GM12878 (cell line): ENCODE data around the gene NRIP3. TPM values are rescaled to one million over a fixed set of nuclear protein-coding genes. Genes with fewer than 3 reads are reported as not detected.

Experiments used
- ATAC-seq: fragments of 200-7000 bp; cut with Tn5 transposase; 3 replicates; pipeline ENCODE4 v1.9.1; 2020; ENCODE audit warnings: mild to moderate bottlenecking, moderate library complexity
- BruUV-seq: library from RNA; stranded (reverse); fragments of 400-500 nt; replicated peaks from 2 replicates; lab custom pipeline; 2021; lab: Mats Ljungman, UMichigan
- CTCF ChIA-PET: fragments of 300-600 bp; sonication (Branson Sonifier 250); formaldehyde crosslinking; extraction: SDS; loops from one replicate; lab custom pipeline; 2021; ENCODE audit warnings: inconsistent platforms; lab: Yijun Ruan, JAX
- POLR2A ChIA-PET: fragments of 350-600 bp; formaldehyde crosslinking; extraction: SDS; loops from one replicate; lab custom pipeline; 2021; ENCODE audit warnings: inconsistent platforms; lab: Charles Lee
- RAD21 ChIA-PET: fragments of 300-600 bp; sonication (Branson Sonifier 250); formaldehyde crosslinking; loops from one replicate; lab custom pipeline; 2023; ENCODE audit warnings: antibody characterized with exemption; ENCODE audit not compliant: unreplicated experiment; lab: Charles Lee
- SMC1A ChIA-PET: fragments of 300-600 bp; sonication (Branson Sonifier 250); formaldehyde crosslinking; loops from one replicate; lab custom pipeline; 2023; ENCODE audit not compliant: unreplicated experiment, uncharacterized antibody; lab: Charles Lee
- DNase-seq: peaks from one replicate; pipeline ENCODE4 v3.0.0-alpha.2; 2011; ENCODE audit warnings: low read depth, low spot score
- FAIRE-seq: peaks from 3 replicates; lab custom pipeline; 2011; peaks lifted over from hg19 to GRCh38; lab: Jason Lieb, UNC
- H2AFZ ChIP-seq: 2 replicates; pipeline ENCODE4 v1.6.0; 2011; ENCODE audit warnings: low read depth, low read length, control low read depth; ENCODE audit not compliant: control insufficient read depth
- H3K27ac ChIP-seq: 2 replicates; pipeline ENCODE4 v1.5.1; 2011; ENCODE audit warnings: control low read depth; ENCODE audit not compliant: control insufficient read depth, insufficient read depth
- H3K27me3 ChIP-seq, 2 experiments: replicated peaks in 1 of 2; 2 replicates each; pipeline versions ENCODE4 v1.6.0 to v1.6.1; 2011; ENCODE audit warnings: low read length in 1 of 2; ENCODE audit not compliant: control insufficient read depth in 2 of 2, insufficient read depth in 2 of 2
- H3K36me3 ChIP-seq, 2 experiments: 2 replicates each; pipeline ENCODE4 v1.5.1; 2011; ENCODE audit warnings: low read length in 1 of 2; ENCODE audit not compliant: control insufficient read depth in 2 of 2, insufficient read depth in 2 of 2
- H3K4me1 ChIP-seq: 2 replicates; pipeline ENCODE4 v1.6.1; 2011; ENCODE audit warnings: mild to moderate bottlenecking, low read length, moderate library complexity, mixed read lengths; ENCODE audit not compliant: control insufficient read depth, insufficient read depth
- H3K4me2 ChIP-seq: 2 replicates; pipeline ENCODE4 v1.6.0; 2011; ENCODE audit warnings: control low read depth; ENCODE audit not compliant: control insufficient read depth, insufficient read depth
- H3K4me3 ChIP-seq: fragments of 200-600 bp; sonication (generic); 2 replicates; pipeline ENCODE4 v1.5.1; 2016
- H3K79me2 ChIP-seq: 2 replicates; pipeline ENCODE4 v1.6.0; 2011; ENCODE audit warnings: low read length; ENCODE audit not compliant: control insufficient read depth, insufficient read depth
- H3K9ac ChIP-seq: 2 replicates; pipeline ENCODE4 v1.8.0; 2011; ENCODE audit warnings: low read length, control low read depth, mixed read lengths; ENCODE audit not compliant: control insufficient read depth, insufficient read depth
- H3K9me3 ChIP-seq: replicated peaks from 3 replicates; pipeline ENCODE4 v1.5.1; 2011; ENCODE audit warnings: mild to moderate bottlenecking, low read length; ENCODE audit not compliant: control insufficient read depth, insufficient read depth
- H4K20me1 ChIP-seq: 2 replicates; pipeline ENCODE4 v1.6.0; 2011; ENCODE audit not compliant: control insufficient read depth, insufficient read depth
- BMI1 ChIP-seq: fragments of 450-650 bp; IDR thresholded peaks from 2 replicates; pipeline ENCODE4 v1.6.1; 2016; ENCODE audit warnings: mild to moderate bottlenecking, moderate library complexity, borderline replicate concordance
- CBX3 ChIP-seq: fragments of 200-600 bp; sonication (generic); IDR thresholded peaks from 2 replicates; pipeline ENCODE4 v1.6.1; 2016; ENCODE audit warnings: low read depth, borderline replicate concordance
- DPF2 ChIP-seq: fragments of 450-650 bp; IDR thresholded peaks from 2 replicates; pipeline ENCODE4 v1.6.1; 2017; ENCODE audit warnings: mild to moderate bottlenecking
- EP300 ChIP-seq, 2 experiments: fragments of 150-350 bp in 1 of 2; IDR thresholded peaks; 2 replicates each; pipeline ENCODE4 v1.6.1; 2011 to 2012; ENCODE audit warnings: low read depth in 2 of 2, low read length in 2 of 2, borderline replicate concordance in 1 of 2, improper control_type of control experiment in 1 of 2, inconsistent platforms in 1 of 2; ENCODE audit not compliant: control insufficient read depth in 1 of 2
- EZH2 ChIP-seq: IDR thresholded peaks from 2 replicates; pipeline ENCODE4 v1.6.1; 2012; ENCODE audit warnings: low read depth, mild to moderate bottlenecking, control low read depth, inconsistent platforms, low read length, borderline replicate concordance; ENCODE audit not compliant: control insufficient read depth
- NFXL1 ChIP-seq: fragments of 450-650 bp; IDR thresholded peaks from 2 replicates; pipeline ENCODE4 v1.6.1; 2017; ENCODE audit warnings: antibody characterized with exemption, mild to moderate bottlenecking, borderline replicate concordance
- NFYB ChIP-seq: IDR thresholded peaks from 2 replicates; pipeline ENCODE4 v1.6.1; 2011; ENCODE audit warnings: low read depth, mild to moderate bottlenecking, low read length, improper control_type of control experiment, moderate library complexity; ENCODE audit not compliant: insufficient read depth
- NR2C2 ChIP-seq: IDR thresholded peaks from 2 replicates; pipeline ENCODE4 v1.6.1; 2011; ENCODE audit warnings: borderline replicate concordance, low read depth; ENCODE audit not compliant: control insufficient read depth, insufficient read length
- RCOR1 ChIP-seq: conservative IDR thresholded peaks from 2 replicates; pipeline ENCODE4 v1.6.1; 2012; ENCODE audit warnings: low read depth, low read length, improper control_type of control experiment
- TCF12 ChIP-seq: IDR thresholded peaks from 2 replicates; pipeline ENCODE4 v1.6.1; 2011; ENCODE audit warnings: low read depth, mild to moderate bottlenecking, low read length
- WGBS: methylation state at CpG from one replicate; pipeline ENCODE4 v1.1.6; 2016; ENCODE audit warnings: low lambda C conversion rate; ENCODE audit not compliant: insufficient replicate concordance, insufficient coverage; ENCODE audit errors: missing lambda C conversion rate; 5-methylcytosine and 5-hydroxymethylcytosine counted together
- in situ Hi-C: fragments of 300-500 bp; cut with MboI; formaldehyde crosslinking; loops from 9 replicates; pipeline ENCODE4 v1.14.3; 2018; ENCODE audit warnings: mixed read lengths
- intact Hi-C: fragments of 100-400 bp; cut with micrococcal nuclease; formaldehyde crosslinking; loops from one replicate; pipeline ENCODE4 v1.14.2; 2022; ENCODE audit not compliant: unreplicated experiment
- polyA plus RNA-seq, 11 experiments: library from polyadenylated mRNA; depleted of rRNA in 4 of 11; unstranded in 6 of 11; stranded (reverse) in 5 of 11; fragments of >200 nt; fragmentation: Nextera tagmentation in 4 of 11; fragmentation: Illumina TruSeq in 1 of 11; extraction: Ambion mirVana in 4 of 11; extraction: Trizol in 1 of 11; gene quantifications; 1 replicate in 1 of 11; 2 replicates in 10 of 11; pipeline versions ENCODE4 v1.2.1 to v1.2.3, GENCODE V29; 2011 to 2016; ENCODE audit warnings: inconsistent platforms in 2 of 11, missing spikeins in 2 of 11, low read depth in 1 of 11
- total RNA-seq, 4 experiments: library from RNA; depleted of rRNA in 3 of 4; stranded (reverse); fragments of >200 nt in 3 of 4; fragmentation: Illumina TruSeq in 1 of 4; extraction: Trizol in 1 of 4; gene quantifications; 2 replicates each; pipeline versions ENCODE4 v1.2.1 to v1.2.3, GENCODE V29; 2013 to 2021
- TF ChIP-seq, protein P1 (sequence below): IDR thresholded peaks from 2 replicates; pipeline ENCODE4 v1.6.1; 2012; ENCODE audit warnings: low read depth, low read length, improper control_type of control experiment
- TF ChIP-seq, protein P2 (sequence below): fragments of 450-650 bp; IDR thresholded peaks from 2 replicates; pipeline ENCODE4 v1.6.1; 2014; ENCODE audit warnings: mild to moderate bottlenecking
- TF ChIP-seq, protein P3 (sequence below): fragments of 450-650 bp; formaldehyde crosslinking; IDR thresholded peaks from 2 replicates; pipeline ENCODE4 v1.4.0; 2020; ENCODE audit warnings: mild to moderate bottlenecking, moderate library complexity
- TF ChIP-seq, protein P4 (sequence below): fragments of 450-650 bp; IDR thresholded peaks from 2 replicates; pipeline ENCODE4 v1.6.1; 2016; ENCODE audit warnings: mild to moderate bottlenecking, moderate library complexity, borderline replicate concordance

NRIP3 gene
- total and polyA plus RNA-seq, 10 of the 15 experiments (the other 5 are each of a cell fraction or from before 2014, with no cell fraction given): under 0.01 to 0.25 (median 0.09) TPM; not detected in 7

DNA sequence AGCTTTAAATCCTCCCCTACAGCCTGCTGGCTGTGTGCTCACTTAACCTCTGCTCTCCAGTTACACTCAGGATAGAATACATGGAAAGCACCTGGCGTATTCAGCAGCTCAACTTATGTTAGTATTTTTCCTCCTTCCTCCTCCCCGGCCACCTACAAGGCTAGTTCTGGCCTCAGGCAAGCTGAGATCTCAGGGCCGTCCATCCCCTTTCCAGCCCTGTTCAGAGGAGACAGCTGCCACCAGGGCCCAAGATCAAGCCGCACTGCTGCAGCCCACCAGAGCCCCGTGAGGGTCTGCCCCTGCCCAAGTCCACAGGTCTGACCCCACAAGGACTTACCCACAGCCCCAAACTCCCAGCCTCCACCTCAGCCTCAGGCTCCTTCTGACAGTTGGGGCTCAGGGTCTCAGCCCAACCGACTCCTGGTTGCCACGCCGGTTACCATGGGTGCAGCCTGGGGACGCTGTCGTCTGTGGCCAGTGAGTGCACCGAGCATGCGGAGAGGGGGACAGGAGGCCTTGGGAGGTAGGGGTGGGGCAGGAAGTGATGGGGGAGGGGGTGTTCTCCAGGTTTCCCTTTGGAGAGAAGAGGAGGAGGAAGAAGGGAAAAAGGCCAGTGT is 71.1 kb downstream of the NRIP3 start, which contains the start of gene C11orf16:
TSS of gene C11orf16 (minus strand) at position 384 of the 617 bp plus-strand sequence. CDS start 639 bp downstream, outside the sequence.
- no peak within 1 kb of the TSS for H2AFZ ChIP-seq
- 77% methylated on average over 12 of the region's 12 CpGs for WGBS
- TF ChIP-seq TCF12 (no peak), NFYB (no peak), NFXL1 (no peak), RCOR1 (no peak), EZH2 (no peak), BMI1 (no peak), EP300 (IDR thresholded peaks at IDR 0.05; ENCODE audit: borderline replicate concordance in 1 of 2, control insufficient read depth in 1 of 2, low read depth in 2 of 2, low read length in 2 of 2) (no peak), DPF2 (no peak), NR2C2 (no peak), CBX3 (no peak)
- TF ChIP-seq, protein P1, sequence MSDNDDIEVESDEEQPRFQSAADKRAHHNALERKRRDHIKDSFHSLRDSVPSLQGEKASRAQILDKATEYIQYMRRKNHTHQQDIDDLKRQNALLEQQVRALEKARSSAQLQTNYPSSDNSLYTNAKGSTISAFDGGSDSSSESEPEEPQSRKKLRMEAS: no peak
- TF ChIP-seq, protein P2, sequence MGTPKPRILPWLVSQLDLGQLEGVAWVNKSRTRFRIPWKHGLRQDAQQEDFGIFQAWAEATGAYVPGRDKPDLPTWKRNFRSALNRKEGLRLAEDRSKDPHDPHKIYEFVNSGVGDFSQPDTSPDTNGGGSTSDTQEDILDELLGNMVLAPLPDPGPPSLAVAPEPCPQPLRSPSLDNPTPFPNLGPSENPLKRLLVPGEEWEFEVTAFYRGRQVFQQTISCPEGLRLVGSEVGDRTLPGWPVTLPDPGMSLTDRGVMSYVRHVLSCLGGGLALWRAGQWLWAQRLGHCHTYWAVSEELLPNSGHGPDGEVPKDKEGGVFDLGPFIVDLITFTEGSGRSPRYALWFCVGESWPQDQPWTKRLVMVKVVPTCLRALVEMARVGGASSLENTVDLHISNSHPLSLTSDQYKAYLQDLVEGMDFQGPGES: no peak
- TF ChIP-seq, protein P3, sequence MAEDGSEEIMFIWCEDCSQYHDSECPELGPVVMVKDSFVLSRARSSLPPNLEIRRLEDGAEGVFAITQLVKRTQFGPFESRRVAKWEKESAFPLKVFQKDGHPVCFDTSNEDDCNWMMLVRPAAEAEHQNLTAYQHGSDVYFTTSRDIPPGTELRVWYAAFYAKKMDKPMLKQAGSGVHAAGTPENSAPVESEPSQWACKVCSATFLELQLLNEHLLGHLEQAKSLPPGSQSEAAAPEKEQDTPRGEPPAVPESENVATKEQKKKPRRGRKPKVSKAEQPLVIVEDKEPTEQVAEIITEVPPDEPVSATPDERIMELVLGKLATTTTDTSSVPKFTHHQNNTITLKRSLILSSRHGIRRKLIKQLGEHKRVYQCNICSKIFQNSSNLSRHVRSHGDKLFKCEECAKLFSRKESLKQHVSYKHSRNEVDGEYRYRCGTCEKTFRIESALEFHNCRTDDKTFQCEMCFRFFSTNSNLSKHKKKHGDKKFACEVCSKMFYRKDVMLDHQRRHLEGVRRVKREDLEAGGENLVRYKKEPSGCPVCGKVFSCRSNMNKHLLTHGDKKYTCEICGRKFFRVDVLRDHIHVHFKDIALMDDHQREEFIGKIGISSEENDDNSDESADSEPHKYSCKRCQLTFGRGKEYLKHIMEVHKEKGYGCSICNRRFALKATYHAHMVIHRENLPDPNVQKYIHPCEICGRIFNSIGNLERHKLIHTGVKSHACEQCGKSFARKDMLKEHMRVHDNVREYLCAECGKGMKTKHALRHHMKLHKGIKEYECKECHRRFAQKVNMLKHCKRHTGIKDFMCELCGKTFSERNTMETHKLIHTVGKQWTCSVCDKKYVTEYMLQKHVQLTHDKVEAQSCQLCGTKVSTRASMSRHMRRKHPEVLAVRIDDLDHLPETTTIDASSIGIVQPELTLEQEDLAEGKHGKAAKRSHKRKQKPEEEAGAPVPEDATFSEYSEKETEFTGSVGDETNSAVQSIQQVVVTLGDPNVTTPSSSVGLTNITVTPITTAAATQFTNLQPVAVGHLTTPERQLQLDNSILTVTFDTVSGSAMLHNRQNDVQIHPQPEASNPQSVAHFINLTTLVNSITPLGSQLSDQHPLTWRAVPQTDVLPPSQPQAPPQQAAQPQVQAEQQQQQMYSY: no peak
- TF ChIP-seq, protein P4, sequence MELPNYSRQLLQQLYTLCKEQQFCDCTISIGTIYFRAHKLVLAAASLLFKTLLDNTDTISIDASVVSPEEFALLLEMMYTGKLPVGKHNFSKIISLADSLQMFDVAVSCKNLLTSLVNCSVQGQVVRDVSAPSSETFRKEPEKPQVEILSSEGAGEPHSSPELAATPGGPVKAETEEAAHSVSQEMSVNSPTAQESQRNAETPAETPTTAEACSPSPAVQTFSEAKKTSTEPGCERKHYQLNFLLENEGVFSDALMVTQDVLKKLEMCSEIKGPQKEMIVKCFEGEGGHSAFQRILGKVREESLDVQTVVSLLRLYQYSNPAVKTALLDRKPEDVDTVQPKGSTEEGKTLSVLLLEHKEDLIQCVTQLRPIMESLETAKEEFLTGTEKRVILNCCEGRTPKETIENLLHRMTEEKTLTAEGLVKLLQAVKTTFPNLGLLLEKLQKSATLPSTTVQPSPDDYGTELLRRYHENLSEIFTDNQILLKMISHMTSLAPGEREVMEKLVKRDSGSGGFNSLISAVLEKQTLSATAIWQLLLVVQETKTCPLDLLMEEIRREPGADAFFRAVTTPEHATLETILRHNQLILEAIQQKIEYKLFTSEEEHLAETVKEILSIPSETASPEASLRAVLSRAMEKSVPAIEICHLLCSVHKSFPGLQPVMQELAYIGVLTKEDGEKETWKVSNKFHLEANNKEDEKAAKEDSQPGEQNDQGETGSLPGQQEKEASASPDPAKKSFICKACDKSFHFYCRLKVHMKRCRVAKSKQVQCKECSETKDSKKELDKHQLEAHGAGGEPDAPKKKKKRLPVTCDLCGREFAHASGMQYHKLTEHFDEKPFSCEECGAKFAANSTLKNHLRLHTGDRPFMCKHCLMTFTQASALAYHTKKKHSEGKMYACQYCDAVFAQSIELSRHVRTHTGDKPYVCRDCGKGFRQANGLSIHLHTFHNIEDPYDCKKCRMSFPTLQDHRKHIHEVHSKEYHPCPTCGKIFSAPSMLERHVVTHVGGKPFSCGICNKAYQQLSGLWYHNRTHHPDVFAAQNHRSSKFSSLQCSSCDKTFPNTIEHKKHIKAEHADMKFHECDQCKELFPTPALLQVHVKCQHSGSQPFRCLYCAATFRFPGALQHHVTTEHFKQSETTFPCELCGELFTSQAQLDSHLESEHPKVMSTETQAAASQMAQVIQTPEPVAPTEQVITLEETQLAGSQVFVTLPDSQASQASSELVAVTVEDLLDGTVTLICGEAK: no peak

More for the DNA sequence above, 71.1 kb downstream of the NRIP3 start, which contains the start of gene C11orf16:
- POLR2A ChIA-PET: no interaction called here
- H3K27me3 ChIP-seq: no peaks in the 10 kb centered on the region
- H4K20me1 ChIP-seq: no peaks in the 10 kb centered on the region
- in situ Hi-C loops (no loop called here), intact Hi-C loops (no loop called here)
- no peaks in the 10 kb centered on the region for H3K79me2 ChIP-seq
- H3K4me2 ChIP-seq: no peak within 1 kb of the TSS
- no peaks in the 10 kb centered on the region for H3K36me3 ChIP-seq
- DNase-seq: no peak
- FAIRE-seq: no peak
- no peaks in the 10 kb centered on the region for H3K9me3 ChIP-seq
- BruUV-seq: no TSS peak
- H3K9ac ChIP-seq: no peak within 1 kb of the TSS
- CTCF ChIA-PET: interaction anchor here (1.0 to 1.7 kb wide), 2 partner anchors 18 to 27 kb away, joined by 3 to 5 read pairs; no protein-coding TSS in a partner anchor
- SMC1A ChIA-PET: interaction anchor here (1.3 to 1.4 kb wide), 2 partner anchors 10 to 27 kb away, joined by 3 read pairs; partner anchors contain the start of gene ASCL3
- no peak within 1 kb of the TSS for H3K4me3 ChIP-seq
- no peak for ATAC-seq
- H3K27ac ChIP-seq: no peak within 1 kb of the TSS
- RAD21 ChIA-PET: interaction anchor here (0.8 kb wide), 1 partner anchor 11 kb away, joined by 3 read pairs; no protein-coding TSS in a partner anchor
- no peaks in the 10 kb centered on the region for H3K4me1 ChIP-seq
